Type B pancreatic cell (in vitro differentiated cells): ENCODE measurements around the gene RANBP3. TPM values are rescaled to one million over a fixed set of nuclear protein-coding genes. Genes with fewer than 3 reads are reported as not detected.

Experiments used
- DNase-seq: peaks from one replicate; pipeline ENCODE4 v3.0.0; 2021; ENCODE audit warnings: mixed read lengths; ENCODE audit not compliant: unreplicated experiment; ENCODE audit errors: extremely low spot score
- H3K27ac Mint-ChIP-seq: 2 replicates; pipeline ENCODE4 v1.8.0; 2021; ENCODE audit warnings: mild to moderate bottlenecking, mixed read lengths
- H3K27me3 Mint-ChIP-seq: 2 replicates; pipeline ENCODE4 v1.8.0; 2021; ENCODE audit warnings: mixed read lengths
- H3K36me3 Mint-ChIP-seq: 2 replicates; pipeline ENCODE4 v1.8.0; 2021; ENCODE audit warnings: mixed read lengths
- H3K4me1 Mint-ChIP-seq: one replicate; pipeline ENCODE4 v1.8.0; 2021; ENCODE audit warnings: mixed read lengths; ENCODE audit not compliant: unreplicated experiment
- H3K4me3 Mint-ChIP-seq: 2 replicates; pipeline ENCODE4 v1.8.0; 2021; ENCODE audit warnings: mild to moderate bottlenecking, mixed read lengths
- H3K9me3 Mint-ChIP-seq: 2 replicates; pipeline ENCODE4 v1.8.0; 2021; ENCODE audit warnings: mixed read lengths
- CTCF ChIP-seq: fragments of 200-600 bp; sonication (generic); conservative IDR thresholded peaks from 2 replicates; pipeline ENCODE4 v1.5.0; 2021; ENCODE audit warnings: antibody characterized with exemption, mild to moderate bottlenecking
- total RNA-seq: library from RNA; stranded (reverse); gene quantifications from 2 replicates; pipeline ENCODE4 v1.2.1, GENCODE V29; 2021; ENCODE audit warnings: low replicate concordance

The RANBP3 gene
- total RNA-seq, 1 donor from 2014 or later, result 92.4 TPM

GRCh38 chr19:5893907-5894703, 83.8 kb downstream of the RANBP3 start:
- Mint-ChIP-seq H3K27me3 (no peaks in the 10 kb centered on the region), H3K36me3 (peaks cover 3% of the 10 kb centered on the region), H3K9me3 (no peaks in the 10 kb centered on the region), H3K4me1 (no peaks in the 10 kb centered on the region), H3K4me3 (no peak overlapping the region), H3K27ac (no peak overlapping the region)
- no peak for DNase-seq
- TF ChIP-seq CTCF, result no peak

DNA sequence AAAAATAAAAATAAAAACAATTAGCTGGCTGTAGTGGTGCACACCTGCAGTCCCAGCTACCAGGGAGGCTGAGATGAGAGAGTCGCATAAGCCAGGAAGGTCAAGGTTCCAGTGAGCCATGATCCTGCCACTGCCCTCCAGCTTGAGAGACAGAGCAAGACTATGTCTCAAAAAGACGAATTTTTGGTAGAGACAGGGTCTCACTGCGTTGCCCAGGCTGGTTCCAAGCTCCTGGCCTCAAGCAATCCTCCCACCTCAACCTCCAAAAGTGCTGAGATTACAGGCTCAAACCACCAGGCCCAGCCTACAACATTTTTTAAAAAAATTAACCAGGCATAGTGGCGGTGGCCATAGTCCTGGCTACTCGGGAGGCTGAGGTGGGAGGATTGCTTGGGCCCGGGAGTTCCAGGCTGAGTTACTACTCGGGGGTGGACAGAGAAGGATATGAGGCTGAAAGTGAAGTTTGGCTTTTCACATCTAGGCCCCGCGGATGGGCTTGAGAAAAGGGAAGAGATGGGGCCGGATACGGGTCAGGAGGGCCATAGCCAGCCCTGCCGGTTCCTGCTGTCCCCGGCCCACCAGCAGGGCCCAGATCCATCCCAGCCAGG, 84.5 kb downstream of the RANBP3 start:
- Mint-ChIP-seq H3K4me1 (no peaks in the 10 kb centered on the region), H3K4me3 (no peak overlapping the region)
- DNase-seq, result no peak

GRCh38 chr19:5892772-5893275, 85.1 kb downstream of the RANBP3 start:
- no peak for DNase-seq
- no peak overlapping the region for H3K4me3 Mint-ChIP-seq
- no peaks in the 10 kb centered on the region for H3K4me1 Mint-ChIP-seq
- no peaks in the 10 kb centered on the region for H3K9me3 Mint-ChIP-seq
- H3K36me3 Mint-ChIP-seq, result peaks cover 3% of the 10 kb centered on the region
- H3K27ac Mint-ChIP-seq, result no peak overlapping the region
- peak; percentile 13 for TF ChIP-seq CTCF
- H3K27me3 Mint-ChIP-seq, result no peaks in the 10 kb centered on the region

More for the DNA sequence above, 84.5 kb downstream of the RANBP3 start:
- Mint-ChIP-seq H3K27me3 (no peaks in the 10 kb centered on the region), H3K36me3 (peaks cover 3% of the 10 kb centered on the region), H3K9me3 (no peaks in the 10 kb centered on the region), H3K27ac (no peak overlapping the region)
- no peak for TF ChIP-seq CTCF

GRCh38 chr19:5891938-5892771, 85.8 kb downstream of the RANBP3 start:
- no peak for DNase-seq
- TF ChIP-seq CTCF, result peak; percentile 89
- no peaks in the 10 kb centered on the region for H3K27me3 Mint-ChIP-seq
- H3K4me3 Mint-ChIP-seq, result no peak overlapping the region
- no peaks in the 10 kb centered on the region for H3K4me1 Mint-ChIP-seq
- H3K9me3 Mint-ChIP-seq, result no peaks in the 10 kb centered on the region
- H3K36me3 Mint-ChIP-seq, result peaks cover 3% of the 10 kb centered on the region
- no peak overlapping the region for H3K27ac Mint-ChIP-seq

DNA sequence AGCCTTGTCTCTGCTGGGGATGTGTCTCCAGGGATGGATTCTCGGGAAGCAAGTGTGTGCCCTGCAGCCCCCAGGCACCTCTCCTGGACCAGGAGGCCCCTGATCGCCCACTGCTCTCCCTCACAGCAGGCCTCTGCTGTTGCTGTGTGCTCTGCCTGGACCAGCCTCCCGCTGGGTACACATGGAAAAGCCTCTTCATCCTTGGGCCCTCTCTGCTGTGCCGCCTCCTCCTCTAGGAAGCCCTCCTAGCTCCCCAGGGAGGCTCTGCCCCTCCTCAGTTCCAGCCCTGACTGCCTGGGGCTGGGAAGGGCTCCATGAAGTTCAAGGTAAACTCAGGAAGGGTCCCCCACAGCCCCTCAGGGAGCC, 86.4 kb downstream of the RANBP3 start:
- no peaks in the 10 kb centered on the region for H3K4me1 Mint-ChIP-seq
- H3K9me3 Mint-ChIP-seq, result no peaks in the 10 kb centered on the region
- no peak for DNase-seq
- H3K27ac Mint-ChIP-seq, result no peak overlapping the region
- H3K27me3 Mint-ChIP-seq, result no peaks in the 10 kb centered on the region
- H3K36me3 Mint-ChIP-seq, result peaks cover 3% of the 10 kb centered on the region
- no peak overlapping the region for H3K4me3 Mint-ChIP-seq
- TF ChIP-seq CTCF, result no peak
